SK-N-SH (cell line): ENCODE results near the gene CIDEB. TPM values are rescaled to one million over a fixed set of nuclear protein-coding genes. Genes with fewer than 3 reads are reported as not detected.

Experiments
- CTCF ChIA-PET: fragments of 300-600, 350-600 bp; formaldehyde crosslinking; extraction: SDS; loops from one replicate; lab custom pipeline; 2021; lab: Yijun Ruan, JAX
- POLR2A ChIA-PET: fragments of 350-600 bp; sonication (Branson Sonifier 250); formaldehyde crosslinking; extraction: SDS; loops from one replicate; lab custom pipeline; 2020; ENCODE audit warnings: antibody characterized with exemption, inconsistent platforms; lab: Yijun Ruan, JAX
- DNase-seq: peaks from one replicate; pipeline ENCODE4 v3.0.0; 2012
- H2AFZ ChIP-seq: fragments of 200-600 bp; sonication (generic); 2 replicates; pipeline ENCODE4 v1.8.1; 2016; ENCODE audit warnings: antibody characterized with exemption, mild to moderate bottlenecking, low read depth
- H3F3A ChIP-seq: fragments of 200-600 bp; sonication (generic); replicated peaks from 2 replicates; pipeline ENCODE3; 2016; ENCODE audit warnings: antibody characterized with exemption, mild to moderate bottlenecking; ENCODE audit not compliant: insufficient read depth
- H3K27ac ChIP-seq, 2 experiments: fragments of 200-500 bp in 1 of 2; fragments of 200-600 bp in 1 of 2; sonication (Bioruptor generic) in 1 of 2; sonication (generic), shearing (Covaris generic) in 1 of 2; 2 replicates each; pipeline versions ENCODE4 v1.5.1 to v1.6.1; 2014 to 2016; ENCODE audit warnings: low read depth in 2 of 2, inconsistent platforms in 1 of 2, low read length in 1 of 2, mild to moderate bottlenecking in 1 of 2, mixed read lengths in 1 of 2
- H3K27me3 ChIP-seq: fragments of 200-600 bp; sonication (generic), shearing (Covaris generic); 2 replicates; pipeline ENCODE4 v1.6.1; 2016; ENCODE audit warnings: mixed run types; ENCODE audit not compliant: insufficient read depth
- H3K36me3 ChIP-seq, 2 experiments: fragments of 200-500 bp in 1 of 2; fragments of 200-600 bp in 1 of 2; sonication (Bioruptor generic) in 1 of 2; sonication (generic) in 1 of 2; replicated peaks in 1 of 2; 2 replicates each; pipeline versions ENCODE3 to v1.5.1; 2014 to 2016; ENCODE audit warnings: low read length in 1 of 2, mild to moderate bottlenecking in 1 of 2; ENCODE audit not compliant: insufficient read depth in 2 of 2, control insufficient read depth in 1 of 2
- H3K4me1 ChIP-seq, 2 experiments: fragments of 200-500 bp in 1 of 2; fragments of 200-600 bp in 1 of 2; sonication (Bioruptor generic) in 1 of 2; sonication (generic), shearing (Covaris generic) in 1 of 2; 2 replicates each; pipeline versions ENCODE4 v1.5.1 to v1.6.1; 2014 to 2016; ENCODE audit warnings: low read depth in 1 of 2, low read length in 1 of 2, mixed run types in 1 of 2; ENCODE audit not compliant: insufficient read depth in 2 of 2, control insufficient read depth in 1 of 2
- H3K4me2 ChIP-seq: fragments of 200-600 bp; sonication (generic), shearing (Covaris generic); 2 replicates; pipeline ENCODE4 v1.6.1; 2017; ENCODE audit warnings: mixed run types
- H3K4me3 ChIP-seq, 2 experiments: fragments of 200-500 bp in 1 of 2; fragments of 200-600 bp in 1 of 2; sonication (Bioruptor generic) in 1 of 2; sonication (generic), shearing (Covaris generic) in 1 of 2; 2 replicates each; pipeline versions ENCODE4 v1.5.1 to v1.8.1; 2014 to 2016; ENCODE audit warnings: low read depth in 2 of 2, inconsistent platforms in 1 of 2, low read length in 1 of 2, mild to moderate bottlenecking in 1 of 2, mixed read lengths in 1 of 2, moderate library complexity in 1 of 2
- H3K79me2 ChIP-seq: fragments of 200-600 bp; sonication (generic); 2 replicates; pipeline ENCODE4 v1.8.1; 2017; ENCODE audit warnings: mild to moderate bottlenecking; ENCODE audit not compliant: insufficient read depth
- H3K9ac ChIP-seq: fragments of 200-600 bp; sonication (generic); 2 replicates; pipeline ENCODE4 v1.6.1; 2017; ENCODE audit warnings: mixed run types
- H3K9me2 ChIP-seq: fragments of 200-600 bp; sonication (generic); 2 replicates; pipeline ENCODE4 v1.6.1; 2017; ENCODE audit warnings: mixed run types
- H3K9me3 ChIP-seq: fragments of 200-600 bp; sonication (generic); 2 replicates; pipeline ENCODE4 v1.6.1; 2017; ENCODE audit warnings: mixed run types, mild to moderate bottlenecking, moderate library complexity
- H4K20me1 ChIP-seq: fragments of 200-600 bp; sonication (generic); 2 replicates; pipeline ENCODE4 v1.6.1; 2017; ENCODE audit warnings: mild to moderate bottlenecking, mixed run types; ENCODE audit not compliant: insufficient read depth
- CHD2 ChIP-seq: fragments of 150-350 bp; IDR thresholded peaks from 2 replicates; pipeline ENCODE4 v1.6.1; 2018; ENCODE audit warnings: low read length; ENCODE audit not compliant: partially characterized antibody
- EZH2phosphoT487 ChIP-seq: fragments of 200-600 bp; sonication (generic); IDR thresholded peaks from 2 replicates; pipeline ENCODE4 v1.6.1; 2017; ENCODE audit warnings: low read depth, mixed run types, mild to moderate bottlenecking, antibody characterized with exemption, moderate library complexity, borderline replicate concordance
- GATA2 ChIP-seq: sonication (generic); formaldehyde crosslinking; IDR thresholded peaks from 2 replicates; pipeline ENCODE4 v1.5.0; 2020; ENCODE audit warnings: mild to moderate bottlenecking, missing genetic modification reagents
- TEAD4 ChIP-seq: IDR thresholded peaks from 2 replicates; pipeline ENCODE4 v1.4.0; 2012; ENCODE audit warnings: mild to moderate bottlenecking, borderline replicate concordance; ENCODE audit not compliant: insufficient read depth
- WGBS: methylation state at CpG from one replicate; pipeline ENCODE4 v1.1.6; 2017; ENCODE audit warnings: low lambda C conversion rate; 5-methylcytosine and 5-hydroxymethylcytosine counted together
- polyA plus RNA-seq, 3 experiments: library from polyadenylated mRNA; depleted of rRNA; stranded (reverse); fragments of >200 nt; gene quantifications; 2 replicates each; pipeline ENCODE4 v1.2.3, GENCODE V29; 2012
- TF ChIP-seq, protein P1 (sequence below): IDR thresholded peaks from 2 replicates; pipeline ENCODE4 v1.4.0; 2012; ENCODE audit warnings: low read depth, borderline replicate concordance
- TF ChIP-seq, protein P2 (sequence below): fragments of 150-350 bp; IDR thresholded peaks from 2 replicates; pipeline ENCODE4 v1.6.1; 2016; ENCODE audit warnings: mild to moderate bottlenecking, low read depth, low read length

CIDEB gene
- polyA plus RNA-seq, 1 of the 3 experiments (the other 2 are of a cell fraction) = 0.05 TPM

DNA sequence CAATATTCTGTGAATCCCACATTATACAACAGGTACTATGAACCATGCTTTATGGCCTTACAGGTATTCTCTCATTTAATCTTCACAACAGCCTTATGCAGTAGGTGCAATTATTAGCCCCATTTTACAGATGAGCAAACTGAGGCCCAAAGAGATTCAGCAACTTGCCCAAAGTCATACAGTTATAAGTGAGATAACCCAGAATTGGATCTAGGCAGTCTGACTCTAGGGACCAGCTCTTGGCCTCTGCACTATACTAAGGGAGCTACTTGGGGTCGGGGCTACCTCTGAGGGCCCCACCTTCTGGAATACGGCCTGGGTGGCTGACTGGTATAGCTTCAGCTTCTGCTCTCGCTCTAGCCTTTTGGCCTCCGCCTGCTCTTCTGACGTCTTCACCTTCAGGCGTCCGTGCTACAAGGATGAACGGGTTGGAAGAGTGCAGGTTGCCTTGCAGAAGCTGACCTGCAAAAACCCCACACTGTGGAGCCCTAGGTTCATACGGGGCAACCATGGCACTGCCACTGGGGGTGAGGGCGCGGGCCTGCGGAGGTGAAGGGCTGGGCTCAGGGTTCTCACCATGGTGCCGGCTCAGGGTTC lies 37.1 kb downstream of the CIDEB start:
- H3K4me3 ChIP-seq = peak overlapping the region; percentile 82 to 83
- WGBS = 20% methylated on average over 11 of the region's 13 CpGs
- TF ChIP-seq, protein P1, sequence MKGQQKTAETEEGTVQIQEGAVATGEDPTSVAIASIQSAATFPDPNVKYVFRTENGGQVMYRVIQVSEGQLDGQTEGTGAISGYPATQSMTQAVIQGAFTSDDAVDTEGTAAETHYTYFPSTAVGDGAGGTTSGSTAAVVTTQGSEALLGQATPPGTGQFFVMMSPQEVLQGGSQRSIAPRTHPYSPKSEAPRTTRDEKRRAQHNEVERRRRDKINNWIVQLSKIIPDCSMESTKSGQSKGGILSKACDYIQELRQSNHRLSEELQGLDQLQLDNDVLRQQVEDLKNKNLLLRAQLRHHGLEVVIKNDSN = no peak
- TF ChIP-seq TEAD4 = no peak
- no peak for TF ChIP-seq CHD2
- TF ChIP-seq, protein P2, sequence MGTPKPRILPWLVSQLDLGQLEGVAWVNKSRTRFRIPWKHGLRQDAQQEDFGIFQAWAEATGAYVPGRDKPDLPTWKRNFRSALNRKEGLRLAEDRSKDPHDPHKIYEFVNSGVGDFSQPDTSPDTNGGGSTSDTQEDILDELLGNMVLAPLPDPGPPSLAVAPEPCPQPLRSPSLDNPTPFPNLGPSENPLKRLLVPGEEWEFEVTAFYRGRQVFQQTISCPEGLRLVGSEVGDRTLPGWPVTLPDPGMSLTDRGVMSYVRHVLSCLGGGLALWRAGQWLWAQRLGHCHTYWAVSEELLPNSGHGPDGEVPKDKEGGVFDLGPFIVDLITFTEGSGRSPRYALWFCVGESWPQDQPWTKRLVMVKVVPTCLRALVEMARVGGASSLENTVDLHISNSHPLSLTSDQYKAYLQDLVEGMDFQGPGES = no peak
- TF ChIP-seq GATA2 (CRISPR knock-in tag) = no peak
- no peak for TF ChIP-seq EZH2phosphoT487
- H3K27me3 ChIP-seq = no peaks in the 10 kb centered on the region
- peak overlapping the region; percentile 88 for H3K4me2 ChIP-seq
- H3K27ac ChIP-seq = peak overlapping the region; percentile 87 to 95
- H3K79me2 ChIP-seq = no peaks in the 10 kb centered on the region; the same call in 1 of the 2 replicates
- H4K20me1 ChIP-seq = no peaks in the 10 kb centered on the region
- CTCF ChIA-PET = interaction anchor here (0.9 to 4.9 kb wide), 14 partner anchors 9 to 63 kb away, joined by 3 to 37 read pairs (median 4); partner anchors contain the start of genes CIDEB and TINF2
- H3K36me3 ChIP-seq = peaks cover 0 to 28% of the 10 kb centered on the region in 2 experiments
- H3K9me3 ChIP-seq = no peaks in the 10 kb centered on the region
- POLR2A ChIA-PET = interaction anchor here (0.7 to 1.7 kb wide), 11 partner anchors 9 to 157 kb away, joined by 3 to 23 read pairs (median 5); partner anchors contain the start of genes DHRS1, MDP1, NOP9 and TINF2
- no peaks in the 10 kb centered on the region for H3K9me2 ChIP-seq
- peaks cover 6 to 10% of the 10 kb centered on the region in 2 experiments; a peak in 2 of 4 replicates for H3K4me1 ChIP-seq
- peak overlapping the region; percentile 97 for H3K9ac ChIP-seq
- peak overlapping the region; percentile 96; the same call in 1 of the 2 replicates for H2AFZ ChIP-seq
- no peak for DNase-seq
- no peaks in the 10 kb centered on the region for H3F3A ChIP-seq

DNA sequence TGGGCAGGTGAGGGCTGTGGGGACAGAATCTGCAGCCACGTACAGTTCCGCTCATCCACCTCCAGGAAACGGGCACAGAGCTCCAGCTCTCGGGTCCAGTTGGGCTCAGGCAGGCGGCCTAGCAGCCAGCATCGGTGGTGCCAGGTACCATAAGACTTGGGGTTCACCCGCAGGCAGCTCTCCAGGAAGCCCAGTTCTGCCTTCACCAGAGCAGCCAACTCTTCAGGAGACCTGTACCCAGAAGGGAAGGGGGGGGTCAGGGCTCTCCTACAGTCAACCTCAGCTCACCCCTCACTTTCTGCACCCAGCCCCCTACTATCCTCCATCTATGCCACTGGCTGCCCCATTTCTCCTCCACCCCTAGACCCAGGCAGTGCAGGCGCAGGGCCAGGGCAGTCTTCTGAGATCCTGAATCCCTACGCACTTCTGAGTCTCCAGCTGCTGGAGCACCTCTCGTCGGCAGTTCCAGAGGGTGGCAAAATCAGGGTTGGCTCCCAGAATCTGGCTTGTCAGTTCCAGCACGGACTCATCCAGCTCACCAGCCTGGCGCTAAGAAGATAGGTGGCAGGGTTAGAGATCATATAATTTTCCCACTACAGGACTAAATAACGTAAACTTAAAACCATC lies 37.8 kb downstream of the CIDEB start:
- Histone ChIP-seq H3K79me2 (no peaks in the 10 kb centered on the region; the same call in 1 of the 2 replicates), H3K9ac (no peak overlapping the region), H3K27ac (no peak overlapping the region), H3K9me3 (no peaks in the 10 kb centered on the region), H3K4me3 (no peak overlapping the region), H4K20me1 (no peaks in the 10 kb centered on the region), H3K4me2 (no peak overlapping the region), H2AFZ (no peak overlapping the region), H3K9me2 (no peaks in the 10 kb centered on the region), H3K27me3 (no peaks in the 10 kb centered on the region), H3F3A (no peaks in the 10 kb centered on the region), H3K4me1 (peaks cover 6 to 10% of the 10 kb centered on the region in 2 experiments; a peak in 2 of 4 replicates), H3K36me3 (peaks cover 0 to 31% of the 10 kb centered on the region in 2 experiments)
- no peak for TF ChIP-seq TEAD4
- 97% methylated on average over 7 of the region's 14 CpGs for whole genome bisulfite sequencing
- ChIA-PET CTCF (interaction anchor here (0.9 to 4.9 kb wide), 9 partner anchors 10 to 162 kb away, joined by 3 to 37 read pairs (median 6); partner anchors contain the start of genes CIDEB and TINF2), POLR2A (interaction anchor here (1.1 to 1.7 kb wide), 3 partner anchors 8 to 156 kb away, joined by 5 to 23 read pairs (median 6); partner anchors contain the start of gene TINF2)
- DNase-seq = no peak
